ENCODE data around the gene CFAP20. TPM values are rescaled to one million over a fixed set of nuclear protein-coding genes. Genes with fewer than 3 reads are reported as not detected.

CFAP20 gene
- total RNA-seq, 6 donors from 2014 or later: 12.6 to 43.3 (median 26.4) TPM

DNA sequence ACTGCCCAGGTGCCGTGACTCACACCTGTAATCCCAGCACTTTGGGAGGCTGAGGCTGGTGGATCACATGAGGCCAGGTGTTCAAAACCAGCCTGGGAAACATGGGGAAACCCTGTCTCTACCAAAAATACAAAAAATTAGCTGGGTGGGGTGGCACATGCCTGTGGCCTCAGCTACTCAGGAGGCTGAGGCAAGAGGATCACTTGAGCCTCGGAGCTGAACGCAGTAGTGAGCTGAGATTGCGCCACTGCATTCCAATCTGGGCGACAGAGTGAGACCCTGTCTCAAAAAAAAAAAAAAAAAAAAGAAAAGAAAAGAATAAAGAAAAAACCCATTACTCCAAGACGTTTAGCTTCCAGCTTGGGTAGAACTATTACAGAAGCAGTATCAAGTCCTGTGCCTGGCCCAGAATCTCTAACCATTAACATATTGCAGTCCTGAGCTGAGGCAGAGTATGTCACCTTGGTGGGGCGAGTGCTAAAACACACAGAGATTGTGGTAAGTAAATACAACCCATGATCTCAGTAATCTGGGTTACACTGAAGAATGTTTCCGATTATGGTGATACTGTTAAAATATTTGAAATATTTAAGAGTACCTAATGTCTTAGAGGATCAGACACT is 23.2 kb upstream of the CFAP20 start:
- TF ChIP-seq POLR2AphosphoS5 (IDR thresholded peaks at IDR 0.05): no peak
- TF ChIP-seq, protein P1, sequence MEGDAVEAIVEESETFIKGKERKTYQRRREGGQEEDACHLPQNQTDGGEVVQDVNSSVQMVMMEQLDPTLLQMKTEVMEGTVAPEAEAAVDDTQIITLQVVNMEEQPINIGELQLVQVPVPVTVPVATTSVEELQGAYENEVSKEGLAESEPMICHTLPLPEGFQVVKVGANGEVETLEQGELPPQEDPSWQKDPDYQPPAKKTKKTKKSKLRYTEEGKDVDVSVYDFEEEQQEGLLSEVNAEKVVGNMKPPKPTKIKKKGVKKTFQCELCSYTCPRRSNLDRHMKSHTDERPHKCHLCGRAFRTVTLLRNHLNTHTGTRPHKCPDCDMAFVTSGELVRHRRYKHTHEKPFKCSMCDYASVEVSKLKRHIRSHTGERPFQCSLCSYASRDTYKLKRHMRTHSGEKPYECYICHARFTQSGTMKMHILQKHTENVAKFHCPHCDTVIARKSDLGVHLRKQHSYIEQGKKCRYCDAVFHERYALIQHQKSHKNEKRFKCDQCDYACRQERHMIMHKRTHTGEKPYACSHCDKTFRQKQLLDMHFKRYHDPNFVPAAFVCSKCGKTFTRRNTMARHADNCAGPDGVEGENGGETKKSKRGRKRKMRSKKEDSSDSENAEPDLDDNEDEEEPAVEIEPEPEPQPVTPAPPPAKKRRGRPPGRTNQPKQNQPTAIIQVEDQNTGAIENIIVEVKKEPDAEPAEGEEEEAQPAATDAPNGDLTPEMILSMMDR (IDR thresholded peaks at IDR 0.05): no peak
- no peak for TF ChIP-seq EP300 (IDR thresholded peaks at IDR 0.05)
- TF ChIP-seq POLR2A (IDR thresholded peaks at IDR 0.05): no peak
- DNase-seq (no peak), ATAC-seq (ENCODE audit: low FRiP score in 2 of 2) (no peak)
- Histone ChIP-seq H3K27me3 (no peaks in the 10 kb centered on the region), H3K27ac (no peak overlapping the region), H3K36me3 (no peaks in the 10 kb centered on the region), H3K9me3 (no peaks in the 10 kb centered on the region), H3K4me3 (no peak overlapping the region), H3K4me1 (no peaks in the 10 kb centered on the region)
- WGBS, 2 donors: 62 to 68% methylated on average over 8 of the region's 8 CpGs

DNA sequence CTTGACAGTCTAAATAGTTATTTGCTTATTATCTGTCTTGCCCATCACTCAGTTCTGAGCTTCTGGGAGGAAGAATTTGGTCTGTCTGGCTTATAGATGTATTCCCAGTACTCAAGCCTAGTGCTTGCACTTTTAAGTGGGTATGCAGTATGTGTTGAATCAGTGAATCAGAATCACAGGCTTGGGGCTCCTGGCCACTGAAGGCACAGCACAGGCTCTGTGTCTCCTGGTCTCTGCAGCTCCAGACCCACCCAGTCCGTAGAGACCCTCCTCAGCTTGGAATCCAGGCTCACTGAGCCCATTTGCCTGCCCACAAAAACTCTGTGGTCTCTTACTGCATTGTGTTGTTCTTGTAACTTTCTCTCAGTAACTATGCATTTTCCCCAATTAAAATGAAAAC is 19.3 kb upstream of the CFAP20 start:
- DNase-seq: no peak
- no peak overlapping the region for H3K27ac ChIP-seq
- TF ChIP-seq, protein P1 (IDR thresholded peaks at IDR 0.05): no peak
- TF ChIP-seq POLR2AphosphoS5 (IDR thresholded peaks at IDR 0.05): no peak
- no peak for TF ChIP-seq POLR2A (IDR thresholded peaks at IDR 0.05)
- no peak for TF ChIP-seq EP300 (IDR thresholded peaks at IDR 0.05)
- no peaks in the 10 kb centered on the region for H3K27me3 ChIP-seq
- 85 to 86% methylated on average over 1 of the region's 1 CpG for WGBS, 2 donors
- no peak for ATAC-seq (ENCODE audit: low FRiP score in 2 of 2)
- H3K4me3 ChIP-seq: no peak overlapping the region
- H3K4me1 ChIP-seq: no peaks in the 10 kb centered on the region
- H3K36me3 ChIP-seq: no peaks in the 10 kb centered on the region
- no peaks in the 10 kb centered on the region for H3K9me3 ChIP-seq

DNA sequence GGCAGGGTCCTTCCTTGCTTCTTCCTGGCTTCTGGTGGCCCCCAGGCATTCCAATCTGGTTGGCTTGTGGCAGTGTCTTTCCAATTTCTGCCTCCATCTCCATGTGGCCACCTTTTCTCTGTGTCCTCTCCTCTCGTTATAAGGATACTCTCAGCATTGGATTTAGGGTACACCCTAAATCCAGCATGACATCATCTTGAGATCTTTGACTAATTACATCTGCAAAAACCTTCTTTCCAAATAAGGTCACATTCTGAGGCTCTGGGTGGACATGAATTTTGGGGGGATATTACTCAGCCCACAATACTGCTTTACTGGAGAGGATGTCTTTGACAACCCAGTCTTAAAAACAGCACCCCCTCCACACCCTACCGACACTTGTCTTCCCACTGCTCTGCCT is 18.9 kb upstream of the CFAP20 start:
- H3K4me3 ChIP-seq: no peak overlapping the region
- H3K4me1 ChIP-seq: no peaks in the 10 kb centered on the region
- no peak for DNase-seq
- WGBS, 2 donors: 96 to 97% methylated on average over 2 of the region's 2 CpGs
- no peak overlapping the region for H3K27ac ChIP-seq
- TF ChIP-seq POLR2AphosphoS5 (IDR thresholded peaks at IDR 0.05): no peak
- TF ChIP-seq, protein P1 (IDR thresholded peaks at IDR 0.05): no peak
- no peak for TF ChIP-seq POLR2A (IDR thresholded peaks at IDR 0.05)
- no peak for TF ChIP-seq EP300 (IDR thresholded peaks at IDR 0.05)
- H3K9me3 ChIP-seq: no peaks in the 10 kb centered on the region
- no peak for ATAC-seq (ENCODE audit: low FRiP score in 2 of 2)
- H3K36me3 ChIP-seq: no peaks in the 10 kb centered on the region
- H3K27me3 ChIP-seq: no peaks in the 10 kb centered on the region

DNA sequence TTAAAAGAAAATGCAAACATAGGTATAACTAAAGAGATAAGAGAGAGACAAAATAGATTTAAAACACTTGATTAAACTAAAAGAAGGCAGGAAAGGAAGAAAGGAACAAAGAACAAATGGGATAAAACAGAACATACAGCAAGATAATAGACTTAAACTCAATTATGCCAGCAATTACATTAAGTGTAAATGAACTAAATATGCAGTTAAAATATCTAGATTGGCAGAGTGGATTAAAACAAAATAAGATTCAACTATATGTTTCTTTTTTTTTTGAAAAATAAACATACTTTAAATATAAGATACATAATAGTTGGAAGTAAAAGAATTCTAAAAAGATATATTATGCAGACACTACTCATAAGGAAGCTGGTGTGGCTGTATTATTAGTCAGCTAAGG is 9.7 kb upstream of the CFAP20 start:
- Histone ChIP-seq H3K4me1 (no peaks in the 10 kb centered on the region), H3K36me3 (no peaks in the 10 kb centered on the region), H3K4me3 (no peak overlapping the region), H3K27ac (no peak overlapping the region), H3K27me3 (no peaks in the 10 kb centered on the region), H3K9me3 (peaks cover 0 to 3% (median 1%) of the 10 kb centered on the region in 4 donors)
- TF ChIP-seq, protein P1 (IDR thresholded peaks at IDR 0.05): no peak
- TF ChIP-seq POLR2AphosphoS5 (IDR thresholded peaks at IDR 0.05) (no peak), POLR2A (IDR thresholded peaks at IDR 0.05) (no peak)
- no peak for DNase-seq
- no peak for ATAC-seq (ENCODE audit: low FRiP score in 2 of 2)

DNA sequence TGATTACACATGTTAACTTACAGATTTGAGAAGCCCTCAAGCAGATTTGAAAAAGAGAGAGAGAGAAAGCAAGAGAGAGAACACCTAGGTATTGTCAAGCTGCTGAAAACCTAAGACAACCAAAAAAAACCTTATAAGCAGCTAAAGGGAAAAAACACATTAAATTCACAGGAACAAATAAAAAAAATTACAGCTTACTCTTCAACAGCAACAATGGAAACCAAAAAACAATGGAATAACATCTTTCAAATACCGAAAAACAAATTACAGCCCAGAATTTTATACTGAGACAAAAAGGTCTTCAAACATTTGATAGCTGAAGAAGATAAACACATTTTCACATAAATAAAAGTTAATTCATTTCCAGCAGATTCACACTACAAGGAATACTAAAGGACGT is 8.4 kb upstream of the CFAP20 start:
- Histone ChIP-seq H3K4me3 (no peak overlapping the region), H3K36me3 (no peaks in the 10 kb centered on the region), H3K27ac (no peak overlapping the region), H3K9me3 (peaks cover 0 to 3% (median 1%) of the 10 kb centered on the region in 4 donors), H3K27me3 (no peaks in the 10 kb centered on the region), H3K4me1 (no peaks in the 10 kb centered on the region)
- TF ChIP-seq POLR2A (IDR thresholded peaks at IDR 0.05) (no peak), POLR2AphosphoS5 (IDR thresholded peaks at IDR 0.05) (no peak), EP300 (IDR thresholded peaks at IDR 0.05) (no peak)
- TF ChIP-seq, protein P1 (IDR thresholded peaks at IDR 0.05): no peak
- DNase-seq (no peak), ATAC-seq (ENCODE audit: low FRiP score in 2 of 2) (no peak)
- 89 to 92% methylated on average over 2 of the region's 2 CpGs for WGBS, 2 donors
